GM23338 (cell line): ENCODE results near the gene APRT. TPM values are rescaled to one million over a fixed set of nuclear protein-coding genes. Genes with fewer than 3 reads are reported as not detected.

Experiments used
- ATAC-seq: fragments of 200-7000 bp; cut with Tn5 transposase; 3 replicates; pipeline ENCODE4 v1.9.1; 2020
- DNase-seq: peaks from one replicate; pipeline ENCODE4 v3.0.0-alpha.2; 2015; ENCODE audit warnings: low spot score
- H2AFZ ChIP-seq: fragments of 200-600 bp; sonication (generic); 2 replicates; pipeline ENCODE4 v1.8.0; 2016; ENCODE audit warnings: antibody characterized with exemption, mild to moderate bottlenecking, moderate library complexity
- H3F3A ChIP-seq: fragments of 200-600 bp; sonication (generic); replicated peaks from 2 replicates; pipeline ENCODE4 v1.8.0; 2017; ENCODE audit warnings: antibody characterized with exemption, mixed run types, low read depth
- H3K27ac ChIP-seq: fragments of 200-600 bp; sonication (generic); 2 replicates; pipeline ENCODE4 v1.6.1; 2016; ENCODE audit warnings: low read depth
- H3K27me3 ChIP-seq: fragments of 200-600 bp; sonication (generic); 2 replicates; pipeline ENCODE4 v1.8.0; 2016; ENCODE audit warnings: mild to moderate bottlenecking, mixed run types, moderate library complexity; ENCODE audit not compliant: insufficient read depth
- H3K36me3 ChIP-seq: fragments of 200-600 bp; sonication (generic); 2 replicates; pipeline ENCODE4 v1.8.0; 2016; ENCODE audit warnings: mild to moderate bottlenecking; ENCODE audit not compliant: insufficient read depth
- H3K4me1 ChIP-seq: fragments of 200-600 bp; sonication (generic); 2 replicates; pipeline ENCODE4 v1.8.0; 2016; ENCODE audit warnings: mild to moderate bottlenecking, moderate library complexity; ENCODE audit not compliant: insufficient read depth
- H3K4me2 ChIP-seq: fragments of 200-600 bp; sonication (generic); 2 replicates; pipeline ENCODE4 v1.7.1; 2017; ENCODE audit warnings: mixed run types
- H3K4me3 ChIP-seq: fragments of 200-600 bp; sonication (generic); 2 replicates; pipeline ENCODE4 v1.6.1; 2016; ENCODE audit warnings: mixed run types
- H3K79me2 ChIP-seq: fragments of 200-600 bp; sonication (generic); replicated peaks from 2 replicates; pipeline ENCODE4 v1.8.0; 2017; ENCODE audit warnings: mild to moderate bottlenecking; ENCODE audit not compliant: insufficient read depth
- H3K9me2 ChIP-seq: fragments of 200-600 bp; sonication (generic); 2 replicates; pipeline ENCODE4 v1.8.0; 2017; ENCODE audit not compliant: insufficient read depth
- H4K20me1 ChIP-seq: fragments of 200-600 bp; sonication (generic); replicated peaks from 2 replicates; pipeline ENCODE4 v1.8.0; 2017; ENCODE audit warnings: mild to moderate bottlenecking; ENCODE audit not compliant: insufficient read depth
- H3K27ac Mint-ChIP-seq: 2 replicates; pipeline ENCODE4 v1.8.0; 2020; ENCODE audit warnings: inconsistent platforms, mild to moderate bottlenecking, moderate library complexity, mixed read lengths
- H3K27me3 Mint-ChIP-seq: 3 replicates; pipeline ENCODE4 v1.8.0; 2022; ENCODE audit warnings: low read depth, mild to moderate bottlenecking, moderate library complexity, mixed read lengths, inconsistent platforms; ENCODE audit not compliant: insufficient read depth, poor library complexity
- H3K36me3 Mint-ChIP-seq: 3 replicates; pipeline ENCODE4 v1.8.0; 2021; ENCODE audit warnings: low read depth, mild to moderate bottlenecking, inconsistent platforms, moderate library complexity, mixed read lengths
- H3K4me1 Mint-ChIP-seq: 3 replicates; pipeline ENCODE4 v1.8.0; 2020; ENCODE audit warnings: mild to moderate bottlenecking, inconsistent platforms, mixed read lengths
- H3K4me3 Mint-ChIP-seq: 3 replicates; pipeline ENCODE4 v1.8.0; 2021; ENCODE audit warnings: moderate library complexity, mild to moderate bottlenecking, inconsistent platforms, mixed read lengths
- H3K9me3 Mint-ChIP-seq: 3 replicates; pipeline ENCODE4 v1.8.0; 2020; ENCODE audit warnings: moderate library complexity, mild to moderate bottlenecking, inconsistent platforms, mixed read lengths
- CREB1 ChIP-seq: fragments of 250-450 bp; sonication (Bioruptor Pico); IDR thresholded peaks from 2 replicates; pipeline ENCODE4 v1.5.0; 2020; ENCODE audit warnings: low read depth, mild to moderate bottlenecking, moderate library complexity
- EZH2 ChIP-seq: fragments of 200-600 bp; sonication (generic); IDR thresholded peaks from one replicate; pipeline ENCODE4 v1.8.0; 2017; ENCODE audit warnings: antibody characterized with exemption, mild to moderate bottlenecking, low read depth; ENCODE audit not compliant: unreplicated experiment
- EZH2phosphoT487 ChIP-seq: fragments of 200-600 bp; sonication (generic); IDR thresholded peaks from one replicate; pipeline ENCODE4 v1.8.1; 2018; ENCODE audit warnings: antibody characterized with exemption; ENCODE audit not compliant: unreplicated experiment
- NANOG ChIP-seq: IDR thresholded peaks from 2 replicates; pipeline ENCODE4 v1.6.1; 2016; ENCODE audit warnings: antibody characterized with exemption, borderline replicate concordance
- POLR2AphosphoS5 ChIP-seq: IDR thresholded peaks from 2 replicates; pipeline ENCODE4 v1.6.1; 2016; ENCODE audit warnings: antibody characterized with exemption, low read depth
- STAT1 ChIP-seq: IDR thresholded peaks from one replicate; pipeline ENCODE4 v1.6.1; 2016; ENCODE audit warnings: antibody characterized with exemption; ENCODE audit not compliant: unreplicated experiment
- ZNF114 ChIP-seq: fragments of 250-450 bp; sonication (Bioruptor Pico); IDR thresholded peaks from 2 replicates; pipeline ENCODE4 v1.5.0; 2020; ENCODE audit warnings: mild to moderate bottlenecking, moderate library complexity
- polyA plus RNA-seq: library from polyadenylated mRNA; unstranded; fragments of >200 nt; fragmentation: Nextera tagmentation; extraction: Ambion mirVana; gene quantifications from 2 replicates; pipeline ENCODE4 v1.2.1, GENCODE V29; 2016
- total RNA-seq: library from RNA; depleted of rRNA; stranded (reverse); fragments of >200 nt; shearing (Covaris generic); gene quantifications from 2 replicates; pipeline ENCODE4 v1.2.3, GENCODE V29; 2014
- TF ChIP-seq, protein P1 (sequence below), 2 experiments: fragments of 200-600 bp in 1 of 2; sonication (generic) in 1 of 2; conservative IDR thresholded peaks; 2 replicates each; pipeline versions ENCODE4 v1.5.1 to v1.6.1; 2016 to 2017; ENCODE audit warnings: antibody characterized with exemption in 2 of 2, low read depth in 2 of 2, mild to moderate bottlenecking in 2 of 2, moderate library complexity in 1 of 2
- TF ChIP-seq, protein P2 (sequence below): fragments of 250-450 bp; sonication (Bioruptor Pico); IDR thresholded peaks from 2 replicates; pipeline ENCODE4 v1.5.0; 2020; ENCODE audit warnings: mild to moderate bottlenecking, moderate library complexity
- TF ChIP-seq, protein P3 (sequence below): IDR thresholded peaks from 2 replicates; pipeline ENCODE4 v1.6.1; 2016; ENCODE audit warnings: antibody characterized with exemption

Gene APRT
- total and polyA plus RNA-seq, 2 experiments from 2014 or later, result 250 to 522 TPM

DNA sequence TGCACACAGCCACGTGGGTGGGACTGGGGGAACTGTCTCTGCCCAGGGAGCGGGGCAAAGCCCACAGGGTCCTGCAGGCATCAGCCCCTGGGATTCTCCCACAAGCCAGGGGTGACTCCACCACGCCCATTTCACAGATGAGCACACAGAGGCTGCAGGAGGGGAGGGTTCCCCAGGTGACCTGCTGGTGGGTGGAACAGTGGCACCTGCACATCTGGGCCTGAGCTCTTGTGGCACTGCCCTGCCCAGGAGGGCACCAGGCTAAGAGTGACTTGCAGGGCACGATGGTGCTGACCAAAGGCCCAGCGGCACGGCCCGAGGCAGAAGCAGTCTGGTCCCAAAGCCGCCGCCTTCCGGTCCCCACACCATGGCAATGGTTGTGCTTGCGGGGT is 50.6 kb downstream of the APRT start:
- Mint-ChIP-seq H3K4me3 (no peak overlapping the region), H3K27ac (no peak overlapping the region; the same call in 1 of the 2 replicates), H3K9me3 (no peaks in the 10 kb centered on the region), H3K27me3 (peaks cover 25% of the 10 kb centered on the region), H3K4me1 (peaks cover 47% of the 10 kb centered on the region), H3K36me3 (no peaks in the 10 kb centered on the region; the same call in 2 of the 3 replicates)
- Histone ChIP-seq H3K4me2 (no peak overlapping the region), H3F3A (peaks cover 9% of the 10 kb centered on the region; the same call in 1 of the 2 replicates), H3K27me3 (no peaks in the 10 kb centered on the region), H2AFZ (no peak overlapping the region), H3K4me1 (peaks cover 9% of the 10 kb centered on the region), H3K9me2 (no peaks in the 10 kb centered on the region), H3K36me3 (no peaks in the 10 kb centered on the region), H3K4me3 (no peak overlapping the region), H4K20me1 (no peaks in the 10 kb centered on the region), H3K79me2 (peaks cover 17% of the 10 kb centered on the region), H3K27ac (no peak overlapping the region)
- TF ChIP-seq STAT1 (no peak), POLR2AphosphoS5 (no peak), CREB1 (CRISPR knock-in tag) (no peak), EZH2phosphoT487 (no peak), NANOG (no peak), ZNF114 (no peak), EZH2 (no peak)
- TF ChIP-seq, protein P1, sequence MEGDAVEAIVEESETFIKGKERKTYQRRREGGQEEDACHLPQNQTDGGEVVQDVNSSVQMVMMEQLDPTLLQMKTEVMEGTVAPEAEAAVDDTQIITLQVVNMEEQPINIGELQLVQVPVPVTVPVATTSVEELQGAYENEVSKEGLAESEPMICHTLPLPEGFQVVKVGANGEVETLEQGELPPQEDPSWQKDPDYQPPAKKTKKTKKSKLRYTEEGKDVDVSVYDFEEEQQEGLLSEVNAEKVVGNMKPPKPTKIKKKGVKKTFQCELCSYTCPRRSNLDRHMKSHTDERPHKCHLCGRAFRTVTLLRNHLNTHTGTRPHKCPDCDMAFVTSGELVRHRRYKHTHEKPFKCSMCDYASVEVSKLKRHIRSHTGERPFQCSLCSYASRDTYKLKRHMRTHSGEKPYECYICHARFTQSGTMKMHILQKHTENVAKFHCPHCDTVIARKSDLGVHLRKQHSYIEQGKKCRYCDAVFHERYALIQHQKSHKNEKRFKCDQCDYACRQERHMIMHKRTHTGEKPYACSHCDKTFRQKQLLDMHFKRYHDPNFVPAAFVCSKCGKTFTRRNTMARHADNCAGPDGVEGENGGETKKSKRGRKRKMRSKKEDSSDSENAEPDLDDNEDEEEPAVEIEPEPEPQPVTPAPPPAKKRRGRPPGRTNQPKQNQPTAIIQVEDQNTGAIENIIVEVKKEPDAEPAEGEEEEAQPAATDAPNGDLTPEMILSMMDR (conservative IDR thresholded peaks at IDR 0.05; ENCODE audit: low read depth in 2 of 2), result no peak
- TF ChIP-seq, protein P2, sequence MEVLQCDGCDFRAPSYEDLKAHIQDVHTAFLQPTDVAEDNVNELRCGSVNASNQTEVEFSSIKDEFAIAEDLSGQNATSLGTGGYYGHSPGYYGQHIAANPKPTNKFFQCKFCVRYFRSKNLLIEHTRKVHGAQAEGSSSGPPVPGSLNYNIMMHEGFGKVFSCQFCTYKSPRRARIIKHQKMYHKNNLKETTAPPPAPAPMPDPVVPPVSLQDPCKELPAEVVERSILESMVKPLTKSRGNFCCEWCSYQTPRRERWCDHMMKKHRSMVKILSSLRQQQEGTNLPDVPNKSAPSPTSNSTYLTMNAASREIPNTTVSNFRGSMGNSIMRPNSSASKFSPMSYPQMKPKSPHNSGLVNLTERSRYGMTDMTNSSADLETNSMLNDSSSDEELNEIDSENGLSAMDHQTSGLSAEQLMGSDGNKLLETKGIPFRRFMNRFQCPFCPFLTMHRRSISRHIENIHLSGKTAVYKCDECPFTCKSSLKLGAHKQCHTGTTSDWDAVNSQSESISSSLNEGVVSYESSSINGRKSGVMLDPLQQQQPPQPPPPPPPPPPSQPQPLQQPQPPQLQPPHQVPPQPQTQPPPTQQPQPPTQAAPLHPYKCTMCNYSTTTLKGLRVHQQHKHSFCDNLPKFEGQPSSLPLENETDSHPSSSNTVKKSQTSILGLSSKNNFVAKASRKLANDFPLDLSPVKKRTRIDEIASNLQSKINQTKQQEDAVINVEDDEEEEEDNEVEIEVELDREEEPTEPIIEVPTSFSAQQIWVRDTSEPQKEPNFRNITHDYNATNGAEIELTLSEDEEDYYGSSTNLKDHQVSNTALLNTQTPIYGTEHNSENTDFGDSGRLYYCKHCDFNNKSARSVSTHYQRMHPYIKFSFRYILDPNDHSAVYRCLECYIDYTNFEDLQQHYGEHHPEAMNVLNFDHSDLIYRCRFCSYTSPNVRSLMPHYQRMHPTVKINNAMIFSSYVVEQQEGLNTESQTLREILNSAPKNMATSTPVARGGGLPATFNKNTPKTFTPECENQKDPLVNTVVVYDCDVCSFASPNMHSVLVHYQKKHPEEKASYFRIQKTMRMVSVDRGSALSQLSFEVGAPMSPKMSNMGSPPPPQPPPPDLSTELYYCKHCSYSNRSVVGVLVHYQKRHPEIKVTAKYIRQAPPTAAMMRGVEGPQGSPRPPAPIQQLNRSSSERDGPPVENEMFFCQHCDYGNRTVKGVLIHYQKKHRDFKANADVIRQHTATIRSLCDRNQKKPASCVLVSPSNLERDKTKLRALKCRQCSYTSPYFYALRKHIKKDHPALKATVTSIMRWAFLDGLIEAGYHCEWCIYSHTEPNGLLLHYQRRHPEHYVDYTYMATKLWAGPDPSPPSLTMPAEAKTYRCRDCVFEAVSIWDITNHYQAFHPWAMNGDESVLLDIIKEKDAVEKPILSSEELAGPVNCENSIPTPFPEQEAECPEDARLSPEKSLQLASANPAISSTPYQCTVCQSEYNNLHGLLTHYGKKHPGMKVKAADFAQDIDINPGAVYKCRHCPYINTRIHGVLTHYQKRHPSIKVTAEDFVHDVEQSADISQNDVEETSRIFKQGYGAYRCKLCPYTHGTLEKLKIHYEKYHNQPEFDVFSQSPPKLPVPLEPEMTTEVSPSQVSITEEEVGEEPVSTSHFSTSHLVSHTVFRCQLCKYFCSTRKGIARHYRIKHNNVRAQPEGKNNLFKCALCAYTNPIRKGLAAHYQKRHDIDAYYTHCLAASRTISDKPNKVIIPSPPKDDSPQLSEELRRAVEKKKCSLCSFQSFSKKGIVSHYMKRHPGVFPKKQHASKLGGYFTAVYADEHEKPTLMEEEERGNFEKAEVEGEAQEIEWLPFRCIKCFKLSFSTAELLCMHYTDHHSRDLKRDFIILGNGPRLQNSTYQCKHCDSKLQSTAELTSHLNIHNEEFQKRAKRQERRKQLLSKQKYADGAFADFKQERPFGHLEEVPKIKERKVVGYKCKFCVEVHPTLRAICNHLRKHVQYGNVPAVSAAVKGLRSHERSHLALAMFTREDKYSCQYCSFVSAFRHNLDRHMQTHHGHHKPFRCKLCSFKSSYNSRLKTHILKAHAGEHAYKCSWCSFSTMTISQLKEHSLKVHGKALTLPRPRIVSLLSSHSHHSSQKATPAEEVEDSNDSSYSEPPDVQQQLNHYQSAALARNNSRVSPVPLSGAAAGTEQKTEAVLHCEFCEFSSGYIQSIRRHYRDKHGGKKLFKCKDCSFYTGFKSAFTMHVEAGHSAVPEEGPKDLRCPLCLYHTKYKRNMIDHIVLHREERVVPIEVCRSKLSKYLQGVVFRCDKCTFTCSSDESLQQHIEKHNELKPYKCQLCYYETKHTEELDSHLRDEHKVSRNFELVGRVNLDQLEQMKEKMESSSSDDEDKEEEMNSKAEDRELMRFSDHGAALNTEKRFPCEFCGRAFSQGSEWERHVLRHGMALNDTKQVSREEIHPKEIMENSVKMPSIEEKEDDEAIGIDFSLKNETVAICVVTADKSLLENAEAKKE (CRISPR knock-in tag), result no peak
- TF ChIP-seq, protein P3, sequence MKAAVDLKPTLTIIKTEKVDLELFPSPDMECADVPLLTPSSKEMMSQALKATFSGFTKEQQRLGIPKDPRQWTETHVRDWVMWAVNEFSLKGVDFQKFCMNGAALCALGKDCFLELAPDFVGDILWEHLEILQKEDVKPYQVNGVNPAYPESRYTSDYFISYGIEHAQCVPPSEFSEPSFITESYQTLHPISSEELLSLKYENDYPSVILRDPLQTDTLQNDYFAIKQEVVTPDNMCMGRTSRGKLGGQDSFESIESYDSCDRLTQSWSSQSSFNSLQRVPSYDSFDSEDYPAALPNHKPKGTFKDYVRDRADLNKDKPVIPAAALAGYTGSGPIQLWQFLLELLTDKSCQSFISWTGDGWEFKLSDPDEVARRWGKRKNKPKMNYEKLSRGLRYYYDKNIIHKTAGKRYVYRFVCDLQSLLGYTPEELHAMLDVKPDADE, result no peak
- no peak for ATAC-seq
- no peak for DNase-seq
